HG03575 (cell line): ENCODE data around the gene FOXJ3.

Experiments used
- ATAC-seq: cut with Tn5 transposase; IDR thresholded peaks from one replicate; pipeline ENCODE4 v1.9.1; 2021; ENCODE audit not compliant: unreplicated experiment, insufficient number of reproducible peaks, low FRiP score; ENCODE audit errors: extremely low read depth

FOXJ3 gene

GRCh38 chr1:42335809-42336518, 929 bp upstream of the FOXJ3 start:
- ATAC-seq: no peak

DNA sequence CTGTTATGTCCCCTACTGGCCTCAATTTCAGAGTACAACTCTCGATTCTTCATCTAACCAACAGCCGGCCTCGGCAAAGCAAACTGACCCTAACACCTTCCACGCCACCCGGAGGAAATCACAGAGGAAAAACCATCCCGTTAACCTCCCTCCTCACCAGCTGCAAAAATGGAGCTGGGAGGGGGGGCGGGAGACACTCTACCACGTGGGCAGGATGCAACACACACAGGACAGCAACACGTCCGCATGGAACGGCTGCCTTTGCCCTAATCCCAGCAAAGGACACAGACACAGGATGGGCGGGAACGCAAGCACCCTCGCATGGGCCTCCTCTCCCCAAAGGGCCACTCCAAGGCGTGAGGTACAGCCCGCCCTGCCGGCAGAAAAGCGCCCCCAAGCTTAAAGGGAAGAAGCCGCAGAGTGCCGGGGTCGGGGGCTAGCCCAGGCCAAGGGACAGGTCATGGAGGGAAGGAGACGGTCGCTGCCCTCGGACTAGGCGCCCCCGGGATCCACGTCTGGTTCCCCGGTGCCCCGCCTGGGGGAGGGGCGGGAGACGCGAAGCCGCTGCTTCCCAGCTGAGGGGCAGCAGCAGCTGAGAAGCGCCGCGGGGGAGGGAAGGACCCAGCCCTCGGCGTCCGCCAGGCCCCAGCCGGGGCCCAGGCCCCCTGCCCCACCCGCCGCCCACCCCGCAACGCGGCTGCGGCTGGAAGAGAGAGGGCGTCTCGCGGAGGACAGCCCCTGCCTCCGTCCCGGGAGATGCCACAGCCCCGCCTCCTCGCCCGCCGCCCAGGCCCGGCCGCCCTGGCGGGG, 590 bp downstream of the FOXJ3 start:
- ATAC-seq: no peak

DNA sequence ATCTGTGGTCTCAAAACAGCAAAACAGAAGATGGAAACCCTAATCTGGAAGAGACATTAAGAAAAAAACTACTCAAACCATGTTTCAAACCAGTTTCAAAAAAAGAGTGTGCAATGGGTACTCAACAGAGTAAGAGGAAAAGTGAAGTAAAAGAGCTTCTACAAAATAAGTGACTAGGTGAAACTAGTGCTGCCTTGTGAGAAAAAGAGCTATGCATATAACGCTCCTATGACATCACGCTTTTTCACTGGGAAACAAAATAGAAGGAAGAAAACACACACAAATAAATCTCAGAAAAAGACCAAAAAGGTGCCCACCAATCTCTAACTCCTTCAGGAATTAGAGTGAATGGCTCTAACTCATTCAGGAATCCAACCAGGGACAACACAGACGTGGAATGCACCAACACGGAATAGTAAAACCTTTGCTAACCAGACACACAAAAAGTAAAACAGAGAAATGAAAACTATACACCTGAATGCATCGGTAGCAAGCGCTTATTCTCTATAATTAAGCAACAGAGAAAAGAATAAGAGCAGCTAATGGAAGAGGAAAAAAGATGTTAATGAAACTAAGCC, 1.3 kb downstream of the FOXJ3 start:
- no peak for ATAC-seq

- no peak for ATAC-seq
Observed at GRCh38 chr1:42332877-42333276, 2.2 kb downstream of the FOXJ3 start.

DNA sequence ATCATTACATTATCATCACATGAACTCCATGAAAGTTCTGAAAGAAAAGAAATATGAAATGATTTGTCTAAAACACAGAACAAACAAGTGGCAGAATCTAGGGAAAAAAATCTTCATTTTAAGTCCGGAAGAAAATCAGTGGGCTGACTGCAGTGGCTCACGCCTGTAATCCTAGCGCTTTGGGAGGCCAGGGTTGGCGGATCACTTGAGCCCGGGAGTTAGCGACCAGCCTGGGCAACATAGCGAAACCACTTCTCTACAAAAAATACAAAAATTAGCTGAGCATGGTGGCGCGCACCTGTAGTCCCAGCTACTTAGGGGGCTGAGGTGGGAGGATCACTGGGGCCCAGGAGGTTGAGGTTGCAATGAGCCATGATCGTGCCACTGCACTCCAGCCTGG, 4.8 kb downstream of the FOXJ3 start:
- ATAC-seq: no peak

DNA sequence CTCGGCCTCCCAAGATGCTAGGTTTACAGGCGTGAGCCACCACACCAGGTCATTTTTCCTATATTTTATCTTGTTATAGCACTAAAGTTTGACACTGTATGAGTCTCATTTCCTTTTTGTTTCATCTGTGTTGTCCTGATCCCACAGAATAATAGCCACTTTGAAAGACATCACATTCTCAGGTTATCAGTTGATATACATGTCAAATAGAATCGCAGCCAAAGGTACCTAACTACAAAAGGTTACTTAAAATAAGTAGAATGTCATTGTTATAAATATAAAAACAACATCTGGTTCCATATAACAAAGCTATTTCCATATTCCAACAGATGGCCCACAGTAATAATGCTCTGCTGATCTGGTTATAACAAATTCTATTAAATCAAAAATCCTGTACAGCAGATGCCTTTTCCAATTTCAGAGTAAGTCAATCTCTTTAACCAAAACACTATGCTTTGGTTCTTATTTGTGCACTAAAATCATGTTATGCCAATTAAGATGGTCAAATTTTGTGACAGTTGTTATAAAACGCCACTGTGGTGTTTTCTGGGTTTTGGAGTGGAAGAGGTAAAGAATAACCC, 6.0 kb downstream of the FOXJ3 start:
- no peak for ATAC-seq

GRCh38 chr1:42328047-42328625, 6.9 kb downstream of the FOXJ3 start:
- ATAC-seq: no peak

- ATAC-seq: no peak
Observed at GRCh38 chr1:42325014-42325402, 10.0 kb downstream of the FOXJ3 start.

DNA sequence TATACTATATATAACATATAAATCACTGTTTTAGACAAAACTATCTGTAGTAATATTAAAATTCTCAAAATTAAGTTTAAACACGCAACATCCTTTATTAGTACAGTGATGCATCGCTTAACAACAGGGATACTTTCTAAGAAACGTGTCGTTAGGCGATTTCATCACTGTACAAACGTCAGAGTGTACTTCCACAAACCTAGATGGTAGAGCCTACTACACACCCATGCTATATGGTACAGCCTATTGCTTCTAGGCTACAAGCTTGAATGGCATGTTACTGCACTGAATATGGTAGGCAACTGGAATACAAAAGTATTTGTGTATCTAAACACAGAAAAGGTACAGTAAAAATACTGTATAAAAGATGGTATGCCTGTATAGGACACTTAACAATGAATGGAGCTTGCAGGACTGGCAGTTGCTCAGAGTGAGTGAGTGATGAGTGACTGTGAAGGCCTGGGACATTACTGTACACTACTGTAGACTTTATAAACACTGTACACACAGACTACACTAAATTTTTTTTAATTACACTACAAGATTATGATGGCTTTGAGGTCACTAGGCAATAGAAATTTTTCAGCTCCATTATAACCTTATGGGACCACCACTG, 10.5 kb downstream of the FOXJ3 start:
- no peak for ATAC-seq

- no peak for ATAC-seq
Observed at GRCh38 chr1:42323551-42323950, 11.5 kb downstream of the FOXJ3 start.

DNA sequence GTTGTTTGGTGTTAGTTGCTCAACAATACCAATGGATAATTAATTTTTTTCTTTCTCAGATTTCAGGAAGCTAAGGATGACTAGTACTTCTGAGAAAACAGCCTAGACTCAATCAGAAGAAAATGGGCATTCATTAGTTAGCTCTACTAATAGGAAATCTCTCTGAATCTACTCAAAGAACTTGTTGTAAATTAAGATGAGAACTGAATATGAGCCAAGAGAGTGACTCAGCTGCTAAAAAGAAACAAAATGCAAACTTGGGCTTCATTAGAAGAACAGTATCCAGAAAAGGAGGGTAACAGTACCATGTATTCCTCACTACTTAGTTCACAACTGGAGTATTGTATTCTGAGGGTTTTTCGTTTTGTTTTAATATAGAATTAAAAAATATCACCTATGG, 12.5 kb downstream of the FOXJ3 start:
- no peak for ATAC-seq

- ATAC-seq: no peak
Observed at GRCh38 chr1:42321731-42322130, 13.3 kb downstream of the FOXJ3 start.

DNA sequence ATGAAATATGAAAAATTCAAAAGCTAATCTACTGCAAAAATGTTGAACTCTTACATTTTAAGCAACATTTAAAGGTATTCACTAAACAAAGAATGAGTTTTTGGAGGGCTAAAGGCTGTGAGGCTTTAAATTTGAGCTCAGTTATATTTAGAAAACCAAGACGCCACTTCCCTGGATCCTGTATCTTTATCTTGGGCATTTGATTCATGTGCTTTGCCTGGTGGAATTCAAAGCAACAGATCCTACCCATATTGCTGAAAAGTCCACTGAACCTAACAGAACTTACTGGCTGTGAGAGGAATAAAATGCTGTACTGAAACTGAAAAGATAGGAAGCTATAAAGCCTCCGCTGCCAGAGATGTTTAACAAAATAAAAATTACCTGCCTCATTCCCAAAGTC, 14.3 kb downstream of the FOXJ3 start:
- no peak for ATAC-seq

GRCh38 chr1:42319871-42320484, 15.1 kb downstream of the FOXJ3 start:
- no peak for ATAC-seq

GRCh38 chr1:42319128-42319851, 15.7 kb downstream of the FOXJ3 start:
- no peak for ATAC-seq

DNA sequence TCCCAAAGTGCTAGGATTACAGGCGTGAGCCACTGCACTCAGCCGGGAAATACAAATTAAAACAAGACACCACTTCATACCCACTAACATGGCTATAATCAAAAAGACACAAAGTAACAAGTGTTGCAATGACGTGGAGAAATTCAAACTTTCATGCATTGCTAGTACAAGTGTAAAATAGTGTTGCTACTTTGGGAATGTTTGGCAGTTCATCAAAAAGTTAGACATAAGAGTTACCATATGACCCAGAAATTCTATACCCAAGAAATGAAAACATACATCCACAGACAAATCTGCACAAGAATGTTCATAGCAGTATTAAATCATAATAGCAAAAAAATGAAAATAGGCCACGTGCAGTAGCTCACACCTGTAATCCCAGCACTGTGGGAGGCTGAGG, 16.4 kb downstream of the FOXJ3 start:
- no peak for ATAC-seq

GRCh38 chr1:42317308-42317707, 17.7 kb downstream of the FOXJ3 start:
- no peak for ATAC-seq

GRCh38 chr1:42316292-42316691, 18.7 kb downstream of the FOXJ3 start:
- ATAC-seq: no peak
